Measurements from ENCODE around the gene KLF1. TPM values are rescaled to one million over a fixed set of nuclear protein-coding genes. Genes with fewer than 3 reads are reported as not detected.

Gene KLF1
- total RNA-seq, 1 donor from 2014 or later = not detected

DNA sequence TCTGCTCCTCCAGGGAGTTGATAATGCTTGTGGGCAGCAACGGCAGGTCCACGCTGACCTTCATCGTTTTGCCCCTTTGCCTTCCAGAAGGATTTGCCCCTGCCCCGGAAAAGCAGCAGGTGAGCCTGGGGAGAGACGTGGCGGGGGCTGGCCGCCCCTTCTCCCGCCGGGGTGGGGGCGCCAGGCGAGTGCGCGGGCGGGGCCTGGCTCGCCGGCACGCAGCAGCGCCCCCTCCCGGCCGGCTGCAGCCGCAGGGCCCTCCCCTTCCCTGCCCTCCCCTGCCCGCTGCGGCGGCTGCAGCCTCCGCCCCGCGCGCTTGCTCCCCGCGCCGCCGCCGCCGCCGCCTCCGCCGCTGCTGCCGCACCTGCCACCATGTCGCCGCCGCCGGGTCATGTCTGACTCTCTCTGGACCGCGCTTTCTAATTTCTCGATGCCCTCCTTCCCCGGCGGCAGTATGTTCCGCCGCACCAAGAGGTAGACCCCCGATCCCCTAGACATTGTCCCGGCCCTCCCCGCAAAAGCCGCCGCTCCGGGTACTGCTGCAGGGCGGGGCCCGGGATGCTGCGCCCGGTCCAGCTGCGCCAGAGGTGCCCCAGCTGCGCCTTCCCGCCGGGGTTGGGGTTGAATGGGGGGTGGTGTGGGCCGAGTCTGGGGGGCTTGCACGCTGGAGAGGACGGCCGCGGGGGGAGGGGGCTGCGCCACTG is 48.7 kb downstream of the KLF1 start, which contains the start of gene MAST1:
MAST1 (plus strand) TSS at position 334 of the 704 bp plus-strand sequence; CDS start at position 392, 58 bp downstream.
- peaks cover 84% of the 10 kb centered on the region for H3K27me3 Mint-ChIP-seq
- no peak within 1 kb of the TSS for H3K27ac Mint-ChIP-seq
- no peaks in the 10 kb centered on the region for H3K9me3 Mint-ChIP-seq
- peaks cover 31% of the 10 kb centered on the region for H3K4me1 Mint-ChIP-seq (ENCODE audit: unreplicated experiment)
- DNase-seq (ENCODE audit: extremely low spot score, unreplicated experiment) = peak; percentile 75
- TF ChIP-seq, protein P1, sequence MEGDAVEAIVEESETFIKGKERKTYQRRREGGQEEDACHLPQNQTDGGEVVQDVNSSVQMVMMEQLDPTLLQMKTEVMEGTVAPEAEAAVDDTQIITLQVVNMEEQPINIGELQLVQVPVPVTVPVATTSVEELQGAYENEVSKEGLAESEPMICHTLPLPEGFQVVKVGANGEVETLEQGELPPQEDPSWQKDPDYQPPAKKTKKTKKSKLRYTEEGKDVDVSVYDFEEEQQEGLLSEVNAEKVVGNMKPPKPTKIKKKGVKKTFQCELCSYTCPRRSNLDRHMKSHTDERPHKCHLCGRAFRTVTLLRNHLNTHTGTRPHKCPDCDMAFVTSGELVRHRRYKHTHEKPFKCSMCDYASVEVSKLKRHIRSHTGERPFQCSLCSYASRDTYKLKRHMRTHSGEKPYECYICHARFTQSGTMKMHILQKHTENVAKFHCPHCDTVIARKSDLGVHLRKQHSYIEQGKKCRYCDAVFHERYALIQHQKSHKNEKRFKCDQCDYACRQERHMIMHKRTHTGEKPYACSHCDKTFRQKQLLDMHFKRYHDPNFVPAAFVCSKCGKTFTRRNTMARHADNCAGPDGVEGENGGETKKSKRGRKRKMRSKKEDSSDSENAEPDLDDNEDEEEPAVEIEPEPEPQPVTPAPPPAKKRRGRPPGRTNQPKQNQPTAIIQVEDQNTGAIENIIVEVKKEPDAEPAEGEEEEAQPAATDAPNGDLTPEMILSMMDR (conservative IDR thresholded peaks at IDR 0.05) = peak; percentile 80
- H3K4me3 Mint-ChIP-seq = peak within 1 kb of the TSS; percentile 85
- H3K36me3 Mint-ChIP-seq = no peaks in the 10 kb centered on the region

DNA sequence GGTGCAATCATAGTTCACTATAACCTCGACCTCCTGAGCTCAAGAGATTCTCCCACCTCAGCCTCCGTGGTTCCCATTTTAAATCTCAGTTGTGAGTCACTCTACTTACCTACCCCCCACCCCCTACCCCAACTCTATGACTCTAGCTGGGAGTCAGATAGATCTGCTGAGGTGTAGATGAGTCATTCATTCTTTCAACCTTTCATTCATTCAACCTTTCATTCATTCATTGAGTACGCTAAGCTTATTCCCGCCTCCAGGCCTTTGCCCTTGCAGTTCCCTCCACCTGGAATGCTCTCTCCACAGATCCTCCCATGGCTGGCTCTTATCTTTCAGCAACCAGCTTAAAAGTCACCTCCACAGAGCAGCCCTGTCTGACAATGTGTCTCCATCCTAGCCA is 49.8 kb downstream of the KLF1 start:
- H3K27ac Mint-ChIP-seq = no peak overlapping the region
- TF ChIP-seq, protein P1 (conservative IDR thresholded peaks at IDR 0.05) = no peak
- H3K9me3 Mint-ChIP-seq = no peaks in the 10 kb centered on the region
- DNase-seq (ENCODE audit: extremely low spot score, unreplicated experiment) = no peak
- no peak overlapping the region for H3K4me3 Mint-ChIP-seq
- peaks cover 3% of the 10 kb centered on the region for H3K36me3 Mint-ChIP-seq
- H3K27me3 Mint-ChIP-seq = peaks cover 89% of the 10 kb centered on the region
- H3K4me1 Mint-ChIP-seq (ENCODE audit: unreplicated experiment) = peaks cover 38% of the 10 kb centered on the region

DNA sequence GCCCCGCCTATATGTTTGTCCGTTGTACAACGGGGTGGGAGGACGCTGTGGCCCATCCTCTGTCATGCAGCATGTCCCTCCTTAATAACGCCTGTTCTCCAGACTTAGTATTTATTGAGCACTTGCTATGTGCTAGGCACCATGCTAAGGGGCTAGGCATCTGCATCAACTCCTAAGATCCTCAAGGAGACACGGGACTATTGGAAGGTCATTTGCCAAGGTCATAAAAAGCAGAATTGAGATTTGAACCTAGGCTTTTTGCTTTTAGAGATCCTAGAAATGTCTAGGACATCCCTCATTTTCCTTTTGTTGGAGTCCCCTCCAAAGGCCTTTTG is 50.5 kb downstream of the KLF1 start:
- peaks cover 90% of the 10 kb centered on the region for H3K27me3 Mint-ChIP-seq
- H3K4me3 Mint-ChIP-seq = peak overlapping the region; percentile 40

GRCh38 chr19:12834976-12835757 is 51.8 kb downstream of the KLF1 start:
- Mint-ChIP-seq H3K9me3 (no peaks in the 10 kb centered on the region), H3K27ac (no peak overlapping the region), H3K27me3 (peaks cover 90% of the 10 kb centered on the region), H3K4me1 (ENCODE audit: unreplicated experiment) (peaks cover 23% of the 10 kb centered on the region), H3K36me3 (peaks cover 3% of the 10 kb centered on the region), H3K4me3 (peak overlapping the region; percentile 73)
- DNase-seq (ENCODE audit: extremely low spot score, unreplicated experiment) = no peak
- TF ChIP-seq, protein P1 (conservative IDR thresholded peaks at IDR 0.05) = no peak

More for the DNA sequence above, 50.5 kb downstream of the KLF1 start:
- no peak for DNase-seq (ENCODE audit: extremely low spot score, unreplicated experiment)
- Mint-ChIP-seq H3K27ac (no peak overlapping the region), H3K9me3 (no peaks in the 10 kb centered on the region), H3K36me3 (peaks cover 3% of the 10 kb centered on the region), H3K4me1 (ENCODE audit: unreplicated experiment) (peaks cover 33% of the 10 kb centered on the region)
- TF ChIP-seq, protein P1 (conservative IDR thresholded peaks at IDR 0.05) = no peak

DNA sequence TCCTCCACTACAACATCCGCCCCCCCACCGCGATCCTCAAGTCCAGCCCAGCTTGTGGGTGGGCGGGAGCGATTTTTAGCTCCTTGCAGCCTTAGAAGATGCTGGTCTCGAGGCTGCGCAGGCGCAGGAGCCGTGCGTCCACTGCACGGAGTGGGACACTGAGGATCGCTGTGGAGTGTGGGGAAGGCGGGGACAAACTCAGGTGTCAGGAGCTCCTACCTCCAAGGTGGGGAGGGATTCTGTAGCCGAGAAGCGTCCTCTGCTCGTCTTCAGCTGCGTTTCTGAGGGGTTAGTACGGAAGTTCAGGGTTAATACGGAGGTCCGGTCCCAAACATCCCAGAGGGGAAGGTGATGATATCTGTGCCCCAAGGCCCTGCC is 52.4 kb downstream of the KLF1 start, which contains the start of gene RTBDN:
RTBDN (minus strand) TSS at position 14 of the 378 bp plus-strand sequence. CDS start 4,600 bp downstream, outside the sequence.
- H3K27ac Mint-ChIP-seq = no peak within 1 kb of the TSS
- peaks cover 19% of the 10 kb centered on the region for H3K4me1 Mint-ChIP-seq (ENCODE audit: unreplicated experiment)
- H3K9me3 Mint-ChIP-seq = no peaks in the 10 kb centered on the region
- peaks cover 3% of the 10 kb centered on the region for H3K36me3 Mint-ChIP-seq
- no peak for DNase-seq (ENCODE audit: extremely low spot score, unreplicated experiment)
- TF ChIP-seq, protein P1 (conservative IDR thresholded peaks at IDR 0.05) = no peak
- H3K27me3 Mint-ChIP-seq = peaks cover 90% of the 10 kb centered on the region
- peak within 1 kb of the TSS; percentile 73 for H3K4me3 Mint-ChIP-seq

Small RNA genes within 50 kb of the gene (microRNA-seq; reads per million reads assigned to microRNA genes)
- gene MIR5695 = 1.4 reads per million
- gene MIR6794 = not detected

Other genes starting within 250 kb of the KLF1 start
- gene MAN2B1, start 220.5 kb downstream of the KLF1 start, total RNA-seq (ENCODE audit: low replicate concordance) = 90.6 and 95.4 TPM in 2 replicates
- 9.8 and 14.6 TPM in 2 replicates for gene WDR83, start 220.4 kb downstream of the KLF1 start, total RNA-seq (ENCODE audit: low replicate concordance)
- 71.2 and 79.4 TPM in 2 replicates for gene DHPS, start 205.3 kb downstream of the KLF1 start, total RNA-seq (ENCODE audit: low replicate concordance)
- gene GNG14, start 199.2 kb downstream of the KLF1 start, total RNA-seq (ENCODE audit: low replicate concordance) = 0.85 TPM in 1 of 2 replicates, not detected in the other
- 15.4 and 17.0 TPM in 2 replicates for gene FBXW9, start 190.6 kb downstream of the KLF1 start, total RNA-seq (ENCODE audit: low replicate concordance)
- 78.6 and 99.7 TPM in 2 replicates for gene TNPO2, start 163.3 kb downstream of the KLF1 start, total RNA-seq (ENCODE audit: low replicate concordance)
- 164 and 173 TPM in 2 replicates for gene TRIR, start 152.5 kb downstream of the KLF1 start, total RNA-seq (ENCODE audit: low replicate concordance)
- gene GET3, start 149.7 kb downstream of the KLF1 start, total RNA-seq (ENCODE audit: low replicate concordance) = 59.6 and 74.5 TPM in 2 replicates
- gene BEST2, start 135.4 kb downstream of the KLF1 start, total RNA-seq (ENCODE audit: low replicate concordance) = 0.14 TPM in 1 of 2 replicates, not detected in the other
- 50.1 and 55.0 TPM in 2 replicates for gene HOOK2, start 111.6 kb downstream of the KLF1 start, total RNA-seq (ENCODE audit: low replicate concordance)
- gene JUNB, start 95.7 kb downstream of the KLF1 start, total RNA-seq (ENCODE audit: low replicate concordance) = 31.3 and 116 TPM in 2 replicates
- gene PRDX2, start 85.4 kb downstream of the KLF1 start, total RNA-seq (ENCODE audit: low replicate concordance) = 416 and 497 TPM in 2 replicates
- 10.1 and 19.4 TPM in 2 replicates for gene THSD8, start 85.1 kb downstream of the KLF1 start, total RNA-seq (ENCODE audit: low replicate concordance)
- 13.7 and 37.2 TPM in 2 replicates for gene RNASEH2A, start 80.6 kb downstream of the KLF1 start, total RNA-seq (ENCODE audit: low replicate concordance)
- gene RTBDN, start 52.6 kb downstream of the KLF1 start, total RNA-seq (ENCODE audit: low replicate concordance) = not detected in 2 replicates
- gene MAST1, start 48.7 kb downstream of the KLF1 start, total RNA-seq (ENCODE audit: low replicate concordance) = 1.9 and 3.5 TPM in 2 replicates
- 17.9 and 24.6 TPM in 2 replicates for gene DNASE2, start 5.8 kb downstream of the KLF1 start, total RNA-seq (ENCODE audit: low replicate concordance)
- 29.7 and 46.8 TPM in 2 replicates for gene GCDH, start 4.0 kb upstream of the KLF1 start, total RNA-seq (ENCODE audit: low replicate concordance)
- gene SYCE2, start 32.1 kb upstream of the KLF1 start, total RNA-seq (ENCODE audit: low replicate concordance) = 1.8 TPM in 1 of 2 replicates, not detected in the other
- gene FARSA, start 46.5 kb upstream of the KLF1 start, total RNA-seq (ENCODE audit: low replicate concordance) = 67.5 and 68.5 TPM in 2 replicates
- gene CALR, start 51.4 kb upstream of the KLF1 start, total RNA-seq (ENCODE audit: low replicate concordance) = 1,188 and 1,294 TPM in 2 replicates
- gene RAD23A, start 58.7 kb upstream of the KLF1 start, total RNA-seq (ENCODE audit: low replicate concordance) = 77.1 and 82.3 TPM in 2 replicates
- 23.1 and 24.8 TPM in 2 replicates for gene GADD45GIP1, start 70.0 kb upstream of the KLF1 start, total RNA-seq (ENCODE audit: low replicate concordance)
- gene DAND5, start 82.4 kb upstream of the KLF1 start, total RNA-seq (ENCODE audit: low replicate concordance) = not detected in 2 replicates
- gene NFIX, start 108.3 kb upstream of the KLF1 start, total RNA-seq (ENCODE audit: low replicate concordance) = 4.2 and 12.4 TPM in 2 replicates
- 0.19 TPM in 1 of 2 replicates, not detected in the other for gene LYL1, start 215.7 kb upstream of the KLF1 start, total RNA-seq (ENCODE audit: low replicate concordance)
- 48.1 and 69.7 TPM in 2 replicates for gene TRMT1, start 229.5 kb upstream of the KLF1 start, total RNA-seq (ENCODE audit: low replicate concordance)
- 66.8 and 77.9 TPM in 2 replicates for gene NACC1, start 231.1 kb upstream of the KLF1 start, total RNA-seq (ENCODE audit: low replicate concordance)